Colon (tissue), 2 donors: ENCODE data around the gene NRSN2.

Source experiments
- FAIRE-seq: peaks from 2 replicates; lab custom pipeline; 2012; peaks lifted over from hg19 to GRCh38; lab: Jason Lieb, UNC
- donor health status: control.
- donor health status: control.

The NRSN2 gene, protein sequence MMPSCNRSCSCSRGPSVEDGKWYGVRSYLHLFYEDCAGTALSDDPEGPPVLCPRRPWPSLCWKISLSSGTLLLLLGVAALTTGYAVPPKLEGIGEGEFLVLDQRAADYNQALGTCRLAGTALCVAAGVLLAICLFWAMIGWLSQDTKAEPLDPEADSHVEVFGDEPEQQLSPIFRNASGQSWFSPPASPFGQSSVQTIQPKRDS

DNA sequence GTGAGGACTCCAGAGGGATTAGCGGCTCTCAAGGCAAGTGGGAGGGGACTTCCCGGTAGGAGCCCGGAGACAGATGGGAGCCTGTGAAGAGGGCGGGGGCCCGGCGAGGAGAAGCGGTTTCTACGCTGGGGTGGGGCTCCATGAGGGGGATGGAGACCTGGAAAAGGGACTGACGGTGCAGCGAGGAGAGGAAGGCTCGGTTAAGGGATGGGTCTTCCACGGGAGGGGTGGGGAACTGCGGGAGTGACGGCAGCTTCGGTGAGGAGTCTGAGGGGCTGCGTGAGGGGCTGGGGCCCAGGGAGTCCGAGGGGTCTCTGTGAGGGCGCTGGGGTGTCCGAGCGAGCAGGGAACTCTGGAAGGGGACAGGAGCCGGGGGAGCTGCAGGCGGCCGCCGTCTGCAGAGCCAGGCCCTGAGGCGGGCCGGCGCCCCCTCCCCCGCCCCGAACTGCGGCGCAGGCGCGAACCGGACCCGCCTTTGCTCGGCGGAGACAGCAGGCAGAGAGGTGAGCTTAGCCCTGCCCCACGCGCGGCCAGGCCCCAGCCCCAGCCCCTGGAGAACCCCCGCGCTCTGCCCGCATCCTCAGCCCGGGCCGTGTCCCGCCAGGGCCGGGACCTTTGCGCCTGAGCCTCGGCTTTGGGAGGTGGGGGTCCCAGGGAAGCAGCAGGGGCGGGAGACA lies at the start of gene NRSN2:
NRSN2 (plus strand) TSS at position 472 of the 677 bp plus-strand sequence. CDS start 2,533 bp downstream, outside the sequence.
- FAIRE-seq, result no peak

DNA sequence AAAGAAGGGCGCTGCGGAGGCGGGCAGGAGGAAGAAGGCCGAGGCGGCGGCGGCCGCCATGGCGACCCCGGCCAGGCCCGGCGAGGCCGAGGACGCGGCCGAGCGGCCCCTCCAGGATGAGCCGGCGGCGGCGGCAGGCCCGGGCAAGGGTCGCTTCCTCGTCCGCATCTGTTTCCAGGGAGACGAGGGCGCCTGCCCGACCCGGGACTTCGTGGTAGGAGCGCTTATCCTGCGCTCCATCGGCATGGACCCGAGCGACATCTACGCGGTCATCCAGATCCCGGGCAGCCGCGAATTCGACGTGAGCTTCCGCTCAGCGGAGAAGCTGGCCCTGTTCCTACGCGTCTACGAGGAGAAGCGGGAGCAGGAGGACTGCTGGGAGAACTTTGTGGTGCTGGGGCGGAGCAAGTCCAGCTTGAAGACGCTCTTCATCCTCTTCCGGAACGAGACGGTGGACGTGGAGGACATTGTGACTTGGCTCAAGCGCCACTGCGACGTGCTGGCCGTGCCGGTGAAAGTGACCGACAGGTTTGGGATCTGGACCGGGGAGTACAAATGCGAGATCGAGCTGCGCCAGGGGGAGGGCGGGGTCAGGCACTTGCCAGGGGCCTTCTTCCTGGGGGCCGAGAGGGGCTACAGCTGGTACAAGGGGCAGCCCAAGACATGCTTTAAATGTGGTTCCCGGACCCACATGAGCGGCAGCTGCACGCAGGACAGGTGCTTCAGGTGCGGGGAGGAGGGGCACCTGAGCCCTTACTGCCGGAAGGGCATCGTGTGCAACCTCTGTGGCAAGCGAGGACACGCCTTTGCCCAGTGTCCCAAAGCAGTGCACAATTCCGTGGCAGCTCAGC lies 48.8 kb upstream of the NRSN2 start:
- no peak for FAIRE-seq

DNA sequence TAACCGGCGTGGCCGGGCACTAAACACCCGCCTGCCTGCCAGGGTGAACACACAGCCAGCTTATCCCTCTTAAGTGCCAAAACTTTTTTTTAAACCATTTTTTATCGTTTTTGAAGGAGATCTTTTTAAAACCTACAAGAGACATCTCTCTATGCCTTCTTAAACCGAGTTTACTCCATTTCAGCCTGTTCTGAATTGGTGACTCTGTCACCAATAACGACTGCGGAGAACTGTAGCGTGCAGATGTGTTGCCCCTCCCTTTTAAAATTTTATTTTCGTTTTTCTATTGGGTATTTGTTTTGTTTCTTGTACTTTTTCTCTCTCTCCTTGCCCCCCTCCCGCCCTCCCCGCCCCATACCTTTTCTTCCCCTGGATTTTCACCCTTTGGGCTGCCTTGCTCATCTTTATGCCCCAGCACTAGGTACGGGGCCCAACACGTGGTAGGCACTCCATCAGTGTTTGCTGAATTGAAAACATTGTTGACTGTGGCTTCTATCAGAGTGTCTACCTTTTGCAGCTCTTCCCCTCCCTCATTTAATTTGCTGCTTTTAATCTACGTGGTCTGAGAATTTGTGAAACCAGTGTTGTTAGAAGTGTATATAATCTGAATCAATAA lies 48.0 kb upstream of the NRSN2 start:
- no peak for FAIRE-seq

DNA sequence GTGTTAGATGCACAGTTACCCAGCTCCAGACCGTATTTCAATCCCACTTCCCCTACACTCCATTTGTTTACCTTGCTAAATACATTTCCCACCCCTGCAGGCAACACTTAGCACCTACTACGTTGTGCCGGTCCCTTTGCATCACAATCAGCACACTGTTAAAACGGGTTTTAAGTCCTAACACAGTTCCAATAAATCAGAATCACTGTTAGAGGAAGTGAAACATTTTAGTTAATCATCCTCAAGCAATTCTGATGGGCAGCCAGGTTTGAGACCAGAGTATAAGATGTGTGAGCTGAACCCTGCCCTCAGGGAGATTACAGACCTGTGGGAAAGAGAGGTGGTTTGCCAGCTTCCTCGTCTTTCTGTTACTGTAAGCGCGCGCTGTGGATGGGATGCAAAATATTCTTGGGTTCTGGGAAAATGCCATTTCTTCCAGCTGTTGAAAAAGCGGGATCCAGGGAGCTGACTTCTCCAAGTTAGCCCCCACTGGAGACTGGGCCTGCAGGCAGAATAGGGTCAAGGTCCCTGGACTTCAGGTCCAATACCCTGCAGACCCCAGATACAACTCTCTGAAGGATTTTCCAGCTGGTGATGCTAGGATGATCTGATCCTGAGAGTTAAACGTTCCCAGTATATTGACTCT lies 46.4 kb upstream of the NRSN2 start:
- FAIRE-seq, result no peak

DNA sequence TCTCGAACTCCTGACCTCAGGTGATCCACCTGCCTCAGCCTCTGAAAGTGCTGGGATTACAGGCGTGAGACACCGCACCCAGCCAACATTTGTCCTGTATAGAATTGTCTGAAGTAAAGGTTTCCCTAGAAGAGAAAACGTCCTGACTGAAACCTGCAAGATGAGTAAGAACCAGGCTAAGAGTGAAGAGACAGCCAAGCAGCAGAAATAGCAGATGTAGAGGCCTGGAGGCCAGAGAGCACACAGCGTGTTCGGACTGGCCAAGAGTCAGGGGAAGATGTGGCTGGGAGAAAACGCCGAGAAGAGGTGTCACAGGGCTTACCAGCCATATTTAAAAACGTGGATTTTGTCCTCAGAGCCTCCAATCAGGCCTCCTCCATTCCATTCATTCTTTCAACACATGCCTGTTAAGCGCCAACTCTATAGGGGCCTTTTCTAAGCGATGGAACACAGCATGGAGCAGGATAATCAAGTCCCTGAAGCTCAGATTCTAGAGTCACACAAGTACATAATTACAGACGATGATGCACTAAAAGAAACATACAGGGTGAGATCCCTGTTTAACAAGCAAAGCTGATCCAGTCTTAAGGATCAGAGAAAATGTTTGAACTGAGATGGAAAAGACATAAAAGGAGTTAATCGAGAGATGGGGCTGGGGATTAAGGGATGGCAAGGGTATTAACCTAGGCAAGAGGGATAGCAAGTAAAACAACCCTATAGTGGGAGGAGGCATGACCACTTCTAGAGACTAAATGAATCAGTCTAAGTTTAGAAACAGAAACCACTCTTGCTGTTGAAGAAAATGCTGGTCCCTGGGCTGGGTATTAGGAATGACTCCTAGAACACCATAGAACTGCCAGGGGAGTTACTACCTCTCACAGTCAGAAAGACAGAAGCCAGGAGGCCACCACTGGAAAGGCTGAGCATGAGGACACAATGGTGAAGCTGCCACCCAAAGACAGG lies 44.7 kb upstream of the NRSN2 start:
- FAIRE-seq, result no peak

DNA sequence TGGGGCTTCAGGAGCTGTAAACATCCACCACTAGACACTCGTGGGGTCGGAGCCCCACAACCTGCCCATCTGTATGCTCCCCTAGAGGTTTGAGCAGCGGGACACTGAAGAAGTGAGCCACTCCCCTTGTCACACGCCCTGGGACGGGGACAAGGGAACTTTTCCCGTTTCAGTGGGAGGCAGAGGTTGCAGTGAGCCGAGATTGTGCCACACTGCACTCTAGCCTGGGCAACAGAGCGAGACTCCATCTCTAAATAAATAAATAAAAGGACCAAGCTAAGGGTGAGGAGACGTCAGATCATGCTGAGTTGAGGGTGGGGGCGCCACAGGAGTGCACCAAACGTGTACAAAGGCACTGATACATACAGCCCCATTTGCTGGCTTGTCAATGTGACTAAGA lies 41.2 kb upstream of the NRSN2 start:
- FAIRE-seq, result no peak

DNA sequence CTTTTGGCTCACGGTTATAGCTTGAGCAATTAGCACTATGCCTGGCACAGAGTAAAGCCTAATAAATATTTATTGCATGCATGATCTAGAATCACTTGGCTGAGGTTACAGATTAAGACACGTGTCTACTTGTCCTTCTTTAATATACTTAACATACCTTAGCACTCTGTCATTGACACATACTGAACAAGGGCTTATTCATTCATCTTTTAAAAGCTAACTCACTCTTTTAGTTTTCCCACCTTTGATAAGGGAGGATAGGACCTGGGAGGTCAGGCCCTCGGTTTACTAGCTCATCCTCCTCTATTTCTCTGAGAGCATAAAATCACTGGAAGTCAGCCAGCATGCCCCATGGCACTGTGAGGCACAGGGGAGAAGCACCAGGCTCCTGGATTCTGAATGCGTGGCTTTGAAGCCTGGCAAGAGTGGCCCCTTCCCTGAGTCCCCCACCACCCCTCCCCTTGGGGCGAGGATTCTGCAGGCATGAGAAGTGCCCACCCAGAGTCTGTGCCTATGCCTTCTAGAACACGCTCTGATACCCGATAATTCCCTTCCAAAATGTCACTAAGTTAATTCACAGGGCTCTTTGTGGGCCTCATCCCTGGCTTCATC lies 38.4 kb upstream of the NRSN2 start:
- FAIRE-seq, result no peak

DNA sequence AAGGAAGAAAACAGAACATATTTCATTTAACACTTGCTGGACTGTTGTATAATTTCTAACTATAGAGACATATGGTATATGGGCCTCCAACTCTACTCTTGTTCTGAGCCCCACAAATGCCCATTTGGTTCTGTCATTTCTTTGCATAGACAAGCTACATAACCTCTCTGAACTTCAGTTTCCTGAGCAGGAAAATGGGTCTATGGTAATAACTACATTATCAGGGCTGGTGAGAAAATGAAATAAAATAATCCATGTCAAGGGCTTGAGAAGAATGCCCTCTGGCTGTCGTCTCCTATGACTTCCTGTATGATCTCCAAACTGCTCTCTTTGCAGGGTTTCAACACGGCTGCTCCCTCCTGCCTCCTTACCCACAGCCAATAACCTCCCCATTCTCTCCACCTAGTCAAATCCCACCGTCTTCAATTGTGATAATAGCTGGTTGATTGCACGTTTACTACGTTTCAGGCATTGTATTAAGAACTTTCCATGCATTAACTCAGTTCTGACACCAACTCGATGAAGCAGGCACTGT lies 37.5 kb upstream of the NRSN2 start:
- FAIRE-seq, result no peak

DNA sequence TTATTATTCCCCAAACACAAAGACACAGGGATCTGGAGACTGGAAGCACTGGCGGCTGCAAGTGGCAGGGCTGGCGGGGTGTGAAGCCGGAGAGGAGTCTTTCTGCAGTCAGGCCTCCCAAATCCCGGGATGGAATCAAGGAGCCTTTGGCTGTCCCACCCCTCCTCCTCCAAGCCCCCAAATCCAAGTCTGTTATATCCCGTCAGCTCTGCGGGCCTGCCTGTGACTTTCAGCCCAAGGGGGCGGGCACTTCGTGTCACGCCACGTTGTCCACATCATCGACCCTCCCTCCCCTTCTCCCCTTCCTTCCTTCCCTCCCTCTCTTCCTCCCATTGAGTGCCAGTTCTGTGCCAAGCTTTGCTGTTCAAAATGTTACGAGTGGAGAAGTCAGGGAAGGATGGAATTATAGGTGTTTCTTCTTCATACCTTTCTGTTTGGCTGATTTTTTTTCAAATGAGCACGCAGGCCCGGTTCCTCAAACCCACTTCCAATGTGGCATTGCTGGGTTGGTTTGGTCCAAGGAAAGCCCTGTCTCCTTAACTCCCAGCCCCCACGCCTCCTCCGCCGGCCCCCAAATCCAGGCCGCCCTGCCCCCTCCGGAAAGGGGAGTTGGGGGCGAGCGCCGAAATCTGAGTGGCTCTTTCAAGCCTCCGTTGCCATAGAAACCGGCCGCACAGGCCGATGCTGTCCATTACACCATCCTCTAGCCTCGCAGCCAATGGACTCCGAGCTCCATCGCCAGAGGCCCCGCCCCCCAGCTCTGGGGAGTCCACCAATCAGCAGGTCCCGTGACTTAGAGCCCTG lies 36.9 kb upstream of the NRSN2 start:
- no peak for FAIRE-seq

DNA sequence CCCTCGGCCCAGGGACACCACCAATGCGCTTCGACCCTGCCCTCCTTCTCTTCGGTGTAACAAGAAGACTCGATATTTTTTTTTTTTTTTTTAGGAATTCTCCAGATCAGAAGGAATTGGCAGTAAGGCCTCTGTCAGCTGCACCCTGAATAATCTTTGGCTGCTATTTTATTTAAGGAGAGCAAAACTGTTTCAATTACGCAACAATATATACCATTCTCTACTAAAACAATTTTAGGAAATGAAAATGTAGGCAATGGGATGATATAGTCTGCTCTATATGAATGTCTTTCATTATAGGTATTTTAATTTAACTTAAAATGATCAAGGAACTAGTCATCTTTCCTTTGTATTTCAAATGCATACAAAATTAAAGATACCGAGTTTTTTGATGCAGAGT lies 36.3 kb upstream of the NRSN2 start:
- no peak for FAIRE-seq

DNA sequence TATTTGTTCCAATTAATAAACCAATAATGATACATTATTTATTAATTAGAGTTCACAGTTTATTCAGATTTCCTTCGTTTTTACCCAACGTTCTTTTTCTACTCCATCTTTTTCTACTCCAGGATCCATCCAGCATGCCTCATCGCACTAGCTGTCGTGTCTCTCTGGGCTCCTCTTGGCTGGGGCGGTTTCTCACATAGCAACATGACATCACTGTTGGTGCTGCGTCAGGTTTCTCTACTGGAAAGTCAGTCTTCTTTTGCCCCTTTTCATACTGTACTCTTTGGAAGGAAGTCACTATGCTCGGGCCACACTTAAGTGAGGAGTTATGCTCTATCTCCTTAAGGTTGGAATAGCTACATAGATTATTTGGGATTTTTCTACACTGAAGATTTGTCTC lies 35.3 kb upstream of the NRSN2 start:
- no peak for FAIRE-seq

DNA sequence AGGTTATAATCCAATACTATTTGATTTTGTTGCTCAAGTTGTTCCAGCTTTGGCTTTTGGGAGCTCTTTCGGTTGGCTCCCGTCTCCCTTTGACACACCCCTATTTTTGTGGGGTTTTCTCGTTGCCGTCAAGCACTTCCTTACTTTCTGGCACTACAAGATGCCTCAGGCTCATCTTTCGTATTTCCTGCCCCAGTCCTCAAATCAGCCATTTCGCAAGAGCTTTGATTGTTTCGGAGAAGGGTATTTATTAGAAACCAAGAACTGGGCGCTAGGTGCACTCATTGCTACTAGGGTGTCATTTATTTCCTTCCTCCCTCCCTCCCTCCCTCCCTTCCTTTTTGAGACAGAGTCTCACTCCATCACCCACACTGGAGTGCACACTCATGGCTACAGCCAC lies 34.8 kb upstream of the NRSN2 start:
- no peak for FAIRE-seq

DNA sequence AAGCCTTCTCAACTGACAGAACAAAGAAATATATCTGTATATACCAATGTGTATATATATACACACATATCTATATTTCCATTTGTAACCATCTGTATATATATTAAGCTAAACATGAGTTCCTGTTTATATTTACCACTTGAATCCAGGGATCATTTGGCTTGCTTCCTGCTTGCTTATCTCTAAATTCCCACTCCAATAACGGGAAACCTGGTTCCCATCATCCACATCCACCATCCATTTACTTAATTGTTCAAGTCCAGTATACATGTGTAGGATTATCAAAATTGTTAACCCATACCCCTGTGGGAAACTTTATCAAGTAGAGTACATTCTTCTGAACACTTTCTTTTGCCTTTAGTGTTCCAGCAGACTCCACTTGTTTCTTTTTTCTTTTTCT lies 34.0 kb upstream of the NRSN2 start:
- FAIRE-seq, result no peak

DNA sequence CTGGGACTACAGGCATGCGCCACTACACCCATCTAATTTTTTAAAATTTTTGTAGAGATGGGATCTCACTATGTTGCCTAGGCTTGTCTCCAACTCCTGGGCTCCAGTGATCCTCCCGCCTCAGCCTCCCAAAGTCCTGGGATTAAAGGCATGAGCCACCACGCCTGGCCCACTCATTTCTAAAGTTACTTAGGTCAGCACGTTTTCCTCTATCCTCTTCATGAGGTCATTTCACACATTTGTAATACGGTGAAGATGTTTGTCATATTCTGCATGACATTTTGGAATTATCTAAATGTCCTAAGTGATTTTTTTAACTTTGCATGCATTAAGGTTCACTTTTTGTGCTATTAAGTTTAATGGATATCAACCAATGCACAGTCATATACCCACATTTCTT lies 33.5 kb upstream of the NRSN2 start:
- no peak for FAIRE-seq

DNA sequence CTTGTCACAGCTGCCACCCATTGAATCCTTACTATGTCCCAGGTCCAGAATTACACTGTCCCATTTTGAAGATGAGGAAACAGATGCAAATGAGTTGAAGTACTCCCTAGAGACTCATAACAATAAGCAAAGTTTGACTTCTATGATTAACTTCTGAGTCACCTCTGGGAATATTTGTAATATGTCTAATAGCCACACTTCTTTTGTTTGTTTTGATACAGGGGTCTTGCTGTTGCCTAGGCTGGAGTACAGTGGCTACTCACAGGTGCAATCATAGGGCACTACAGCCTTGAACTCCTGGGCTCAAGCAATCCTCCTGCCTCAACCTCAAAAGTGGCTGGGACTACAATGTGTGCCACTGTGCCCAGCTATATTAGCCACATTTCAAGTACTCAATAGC lies 33.0 kb upstream of the NRSN2 start:
- no peak for FAIRE-seq

DNA sequence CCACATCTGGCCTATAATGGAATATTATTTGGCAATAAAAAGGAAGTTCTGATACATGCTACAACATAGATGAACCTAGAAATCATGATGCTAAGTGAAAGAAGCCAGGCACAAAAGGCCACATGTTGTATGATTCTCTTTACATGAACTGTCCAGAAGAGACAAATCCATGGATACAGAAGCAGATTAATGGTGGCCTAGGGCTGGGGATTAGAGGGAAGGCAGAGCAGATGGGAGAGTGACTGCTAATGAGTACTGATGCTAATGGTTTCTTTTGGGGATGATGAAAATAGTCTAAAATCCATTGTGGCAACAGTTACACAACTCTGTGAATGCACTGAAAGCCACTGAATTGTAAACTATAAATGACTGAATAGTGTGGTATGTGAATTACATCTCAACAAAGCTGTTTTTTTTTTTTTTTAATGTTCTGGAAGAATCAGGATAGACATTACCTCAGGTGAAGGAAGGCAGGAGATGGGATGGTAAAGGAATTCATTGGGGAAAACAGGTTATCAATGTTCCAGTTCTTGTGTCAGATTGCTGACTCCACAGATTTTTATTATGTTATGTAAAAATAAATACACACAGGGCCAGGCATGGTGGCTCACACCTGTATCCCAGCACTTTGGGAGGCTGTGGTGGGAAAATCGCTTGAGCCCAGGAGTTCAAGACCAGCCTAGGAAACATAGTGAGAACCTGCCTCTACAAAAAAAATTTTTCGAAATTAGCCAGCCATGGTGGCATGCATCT lies 30.4 kb upstream of the NRSN2 start:
- no peak for FAIRE-seq

DNA sequence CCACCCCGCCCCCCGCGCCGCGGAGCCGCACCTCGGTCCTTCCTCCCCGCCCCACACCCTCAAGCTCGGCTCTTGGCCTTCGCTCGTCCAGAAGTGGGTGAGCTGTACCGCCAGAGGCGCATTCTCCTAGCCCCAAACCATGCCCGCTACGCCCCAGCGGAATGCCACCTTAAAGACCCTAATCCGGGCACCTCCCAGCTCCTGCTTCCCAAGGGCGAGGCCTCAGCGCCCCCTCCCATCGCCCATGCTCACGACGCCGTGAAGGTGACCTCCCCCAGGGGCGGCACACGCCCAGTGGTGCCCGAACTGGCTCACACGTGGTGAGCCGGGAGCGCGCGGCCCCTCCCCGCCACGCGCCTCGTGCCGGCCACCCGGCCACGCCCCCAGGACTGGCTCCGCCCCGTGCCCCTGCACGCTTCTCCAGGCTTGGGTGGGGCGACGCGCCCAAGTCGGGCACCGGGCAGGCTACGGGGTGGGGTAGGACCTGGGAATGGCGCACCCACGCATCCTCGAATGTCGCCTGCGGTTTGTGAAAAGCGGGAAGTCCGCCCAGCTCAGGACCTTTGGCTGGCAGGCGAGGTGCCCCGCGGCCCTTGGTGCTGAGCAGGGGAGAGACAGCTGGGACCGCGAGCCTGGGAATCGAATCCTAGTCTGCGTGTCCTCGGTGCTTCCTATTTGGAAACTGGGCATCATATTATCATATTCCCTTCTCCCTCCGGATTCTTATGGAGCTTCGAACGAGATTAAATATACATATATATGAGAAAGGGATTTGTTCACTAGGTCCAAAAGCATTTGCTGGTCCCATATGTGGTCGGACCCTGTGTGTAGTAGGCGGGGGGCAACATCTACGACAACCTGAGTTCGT lies 22.5 kb upstream of the NRSN2 start:
- FAIRE-seq, result no peak
